Right atrium auricular region (tissue), 2 donors: ENCODE data around the gene KIF1A. TPM values are rescaled to one million over a fixed set of nuclear protein-coding genes. Genes with fewer than 3 reads are reported as not detected.
A peak's percentile ranks its signal among the peaks of the same experiment; 100 is the strongest.

ENCODE experiments used
- DNase-seq: peaks from one replicate; pipeline ENCODE4 v3.0.0-alpha.2; 2019; ENCODE audit warnings: low spot score
- H3K27ac ChIP-seq, 2 donors: fragments of 200-600 bp; sonication (generic); 1 replicate in 1 of 2; 2 replicates in 1 of 2; pipeline ENCODE4 v1.5.1; 2016 to 2019
- H3K27me3 ChIP-seq, 2 donors: fragments of 200-600 bp; sonication (generic); one replicate each; pipeline versions ENCODE4 v1.5.1 to v1.6.0; 2017 to 2019
- H3K36me3 ChIP-seq: fragments of 200-600 bp; sonication (generic); one replicate; pipeline ENCODE4 v1.5.1; 2016
- H3K4me1 ChIP-seq, 2 donors: fragments of 200-600 bp; sonication (generic); one replicate each; pipeline versions ENCODE4 v1.5.1 to v1.6.0; 2017 to 2019
- H3K4me3 ChIP-seq, 2 donors: fragments of 200-600 bp; sonication (generic); 1 replicate in 1 of 2; 2 replicates in 1 of 2; pipeline ENCODE4 v1.5.1; 2017 to 2019; ENCODE audit warnings: mild to moderate bottlenecking in 1 of 2, moderate library complexity in 1 of 2
- H3K9me3 ChIP-seq, 2 donors: fragments of 200-600 bp; sonication (generic); one replicate each; pipeline ENCODE4 v1.5.1; 2019
- total RNA-seq, 2 donors: library from RNA; depleted of rRNA; stranded (reverse); fragments of >200 nt; gene quantifications; one replicate each; pipeline ENCODE4 v1.1.0, GENCODE V29; 2016
- TF ChIP-seq, protein P1 (sequence below), 2 donors: fragments of 200-600 bp; sonication (generic); IDR thresholded peaks; one replicate each; pipeline ENCODE4 v1.5.1; 2019; ENCODE audit warnings: antibody characterized with exemption in 2 of 2

The KIF1A gene
- total RNA-seq, 2 donors from 2014 or later = 41.8 to 43.7 TPM

DNA sequence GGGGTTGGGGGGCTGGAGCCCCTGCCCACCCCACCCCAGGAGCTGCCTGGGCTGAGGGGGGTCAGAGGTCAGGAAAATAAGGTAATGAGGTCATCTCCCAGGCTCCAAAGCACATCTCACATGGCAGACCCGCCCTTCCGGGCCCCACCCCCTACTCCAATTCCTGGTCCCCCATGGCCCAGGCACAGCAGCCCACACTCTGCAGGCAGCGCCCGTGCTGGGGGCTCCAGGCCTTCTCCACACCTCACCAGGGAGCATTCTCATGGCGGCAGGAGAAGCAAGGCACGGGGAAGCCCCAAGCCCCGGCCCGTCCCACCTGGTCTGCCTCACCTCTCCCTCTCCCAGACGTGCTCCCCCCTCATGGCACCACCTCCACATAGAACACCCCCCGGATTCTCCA is 84.5 kb downstream of the KIF1A start:
- no peaks in the 10 kb centered on the region for H3K27me3 ChIP-seq
- no peaks in the 10 kb centered on the region for H3K4me1 ChIP-seq
- H3K4me3 ChIP-seq = no peak overlapping the region
- H3K27ac ChIP-seq = no peak overlapping the region
- no peak for DNase-seq
- H3K36me3 ChIP-seq = peaks cover 7% of the 10 kb centered on the region
- H3K9me3 ChIP-seq = no peaks in the 10 kb centered on the region
- TF ChIP-seq, protein P1, sequence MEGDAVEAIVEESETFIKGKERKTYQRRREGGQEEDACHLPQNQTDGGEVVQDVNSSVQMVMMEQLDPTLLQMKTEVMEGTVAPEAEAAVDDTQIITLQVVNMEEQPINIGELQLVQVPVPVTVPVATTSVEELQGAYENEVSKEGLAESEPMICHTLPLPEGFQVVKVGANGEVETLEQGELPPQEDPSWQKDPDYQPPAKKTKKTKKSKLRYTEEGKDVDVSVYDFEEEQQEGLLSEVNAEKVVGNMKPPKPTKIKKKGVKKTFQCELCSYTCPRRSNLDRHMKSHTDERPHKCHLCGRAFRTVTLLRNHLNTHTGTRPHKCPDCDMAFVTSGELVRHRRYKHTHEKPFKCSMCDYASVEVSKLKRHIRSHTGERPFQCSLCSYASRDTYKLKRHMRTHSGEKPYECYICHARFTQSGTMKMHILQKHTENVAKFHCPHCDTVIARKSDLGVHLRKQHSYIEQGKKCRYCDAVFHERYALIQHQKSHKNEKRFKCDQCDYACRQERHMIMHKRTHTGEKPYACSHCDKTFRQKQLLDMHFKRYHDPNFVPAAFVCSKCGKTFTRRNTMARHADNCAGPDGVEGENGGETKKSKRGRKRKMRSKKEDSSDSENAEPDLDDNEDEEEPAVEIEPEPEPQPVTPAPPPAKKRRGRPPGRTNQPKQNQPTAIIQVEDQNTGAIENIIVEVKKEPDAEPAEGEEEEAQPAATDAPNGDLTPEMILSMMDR (IDR thresholded peaks at IDR 0.05) = no peak

- no peaks in the 10 kb centered on the region for H3K27me3 ChIP-seq
- TF ChIP-seq, protein P1 (IDR thresholded peaks at IDR 0.05) = no peak
Measured at GRCh38 chr2:240734756-240735155, 85.3 kb downstream of the KIF1A start.

DNA sequence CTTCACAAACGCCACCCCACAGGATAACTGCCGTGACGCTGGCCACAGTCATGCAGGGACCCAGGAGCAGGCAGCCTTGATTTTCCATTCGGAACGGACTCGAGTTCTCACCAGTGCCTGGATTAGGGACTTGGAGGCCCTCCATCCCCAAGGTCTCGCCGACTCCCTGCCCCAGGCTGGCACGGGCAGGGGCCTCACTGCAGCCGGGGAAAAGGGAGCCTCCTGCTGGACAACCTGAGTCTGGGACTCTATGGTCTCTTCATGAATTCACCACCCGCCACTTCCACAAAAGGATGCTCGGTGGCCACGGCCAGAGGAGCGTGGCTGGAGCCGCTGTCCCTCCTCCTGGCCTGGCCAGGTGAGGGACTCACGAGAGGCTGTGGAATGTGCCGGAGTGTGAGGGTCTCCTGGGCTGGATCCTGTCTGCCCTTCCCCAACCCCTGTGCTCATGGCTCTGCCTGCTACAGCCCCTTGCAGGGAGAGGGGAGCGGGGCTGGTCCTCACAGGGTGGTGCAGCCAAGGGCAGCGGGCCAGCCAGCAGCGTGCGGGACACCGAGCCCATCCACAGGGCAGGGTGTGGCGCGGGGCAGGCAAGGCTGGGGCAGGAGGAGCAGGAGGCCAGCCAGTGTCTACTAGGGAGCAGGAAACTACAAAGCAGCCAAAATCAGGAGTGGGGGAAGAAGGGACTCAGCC is 86.1 kb downstream of the KIF1A start:
- Histone ChIP-seq H3K4me1 (no peaks in the 10 kb centered on the region), H3K4me3 (no peak overlapping the region), H3K27me3 (no peaks in the 10 kb centered on the region), H3K9me3 (no peaks in the 10 kb centered on the region), H3K36me3 (peaks cover 7% of the 10 kb centered on the region), H3K27ac (no peak overlapping the region)
- TF ChIP-seq, protein P1 (IDR thresholded peaks at IDR 0.05) = peak in 1 of 2 donors; percentile 14
- no peak for DNase-seq

More at GRCh38 chr2:240734756-240735155, 85.3 kb downstream of the KIF1A start:
- H3K9me3 ChIP-seq = no peaks in the 10 kb centered on the region
- H3K4me1 ChIP-seq = no peaks in the 10 kb centered on the region
- DNase-seq = no peak
- no peak overlapping the region for H3K4me3 ChIP-seq
- no peak overlapping the region for H3K27ac ChIP-seq
- peaks cover 7% of the 10 kb centered on the region for H3K36me3 ChIP-seq

- H3K9me3 ChIP-seq = no peaks in the 10 kb centered on the region
- H3K4me3 ChIP-seq = no peak overlapping the region
- no peak overlapping the region for H3K27ac ChIP-seq
- H3K4me1 ChIP-seq = no peaks in the 10 kb centered on the region
- peaks cover 7% of the 10 kb centered on the region for H3K36me3 ChIP-seq
- TF ChIP-seq, protein P1 (IDR thresholded peaks at IDR 0.05) = no peak
- no peak for DNase-seq
- H3K27me3 ChIP-seq = no peaks in the 10 kb centered on the region
Measured at GRCh38 chr2:240732911-240733622, 87.0 kb downstream of the KIF1A start.

DNA sequence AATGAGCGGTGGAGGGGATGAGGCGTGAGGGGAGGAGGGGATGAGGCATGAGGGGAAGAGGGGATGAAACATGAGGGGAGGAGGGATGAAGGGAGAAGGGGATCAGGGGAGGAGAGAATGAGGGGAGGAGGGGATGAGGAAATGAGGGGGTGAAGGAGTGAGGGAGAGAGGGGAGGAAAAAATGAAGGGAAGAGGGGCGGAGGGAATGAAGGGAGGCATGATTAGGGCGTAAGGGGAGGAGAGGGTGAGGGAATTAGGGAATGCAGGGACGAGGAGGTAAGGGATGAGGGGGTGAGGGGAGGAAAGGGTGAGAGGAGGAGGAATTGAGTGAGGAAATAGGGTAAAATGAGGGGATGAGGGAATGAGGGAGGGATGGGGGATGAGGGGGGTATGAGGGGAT is 87.8 kb downstream of the KIF1A start:
- H3K9me3 ChIP-seq = no peaks in the 10 kb centered on the region
- TF ChIP-seq, protein P1 (IDR thresholded peaks at IDR 0.05) = no peak
- no peak overlapping the region for H3K27ac ChIP-seq
- H3K36me3 ChIP-seq = peaks cover 7% of the 10 kb centered on the region
- no peak for DNase-seq
- H3K27me3 ChIP-seq = no peaks in the 10 kb centered on the region
- H3K4me1 ChIP-seq = no peaks in the 10 kb centered on the region
- H3K4me3 ChIP-seq = no peak overlapping the region
